ENCODE data around the gene AGA.

Gene AGA

GRCh38 chr4:177447417-177448004, 5.3 kb upstream of the AGA start:
- no peak for DNase-seq (ENCODE audit: low spot score)

GRCh38 chr4:177446586-177446985, 4.3 kb upstream of the AGA start:
- DNase-seq (ENCODE audit: low spot score): no peak

- DNase-seq (ENCODE audit: low spot score): no peak
Measured at GRCh38 chr4:177444911-177445736, 2.9 kb upstream of the AGA start.

GRCh38 chr4:177441061-177441802, 1.0 kb downstream of the AGA start:
- DNase-seq (ENCODE audit: low spot score): peak; percentile 47

- DNase-seq (ENCODE audit: low spot score): no peak
Measured at GRCh38 chr4:177436456-177436855, 5.8 kb downstream of the AGA start.

GRCh38 chr4:177434667-177435066, 7.6 kb downstream of the AGA start:
- DNase-seq (ENCODE audit: low spot score): no peak

- DNase-seq (ENCODE audit: low spot score): no peak
Measured at GRCh38 chr4:177427192-177427591, 15.0 kb downstream of the AGA start.

GRCh38 chr4:177419434-177419833, 22.8 kb downstream of the AGA start:
- no peak for DNase-seq (ENCODE audit: low spot score)

GRCh38 chr4:177413656-177414055, 28.6 kb downstream of the AGA start:
- DNase-seq (ENCODE audit: low spot score): no peak

GRCh38 chr4:177413076-177413475, 29.2 kb downstream of the AGA start:
- no peak for DNase-seq (ENCODE audit: low spot score)

GRCh38 chr4:177411996-177412395, 30.2 kb downstream of the AGA start:
- DNase-seq (ENCODE audit: low spot score): no peak

GRCh38 chr4:177410566-177410965, 31.7 kb downstream of the AGA start:
- DNase-seq (ENCODE audit: low spot score): no peak

GRCh38 chr4:177408023-177408422, 34.2 kb downstream of the AGA start:
- no peak for DNase-seq (ENCODE audit: low spot score)

- DNase-seq (ENCODE audit: low spot score): no peak
Measured at GRCh38 chr4:177405508-177405907, 36.7 kb downstream of the AGA start.

GRCh38 chr4:177404986-177405385, 37.3 kb downstream of the AGA start:
- no peak for DNase-seq (ENCODE audit: low spot score)

- no peak for DNase-seq (ENCODE audit: low spot score)
Measured at GRCh38 chr4:177404342-177404741, 37.9 kb downstream of the AGA start.

- no peak for DNase-seq (ENCODE audit: low spot score)
Measured at GRCh38 chr4:177403746-177404145, 38.5 kb downstream of the AGA start.

GRCh38 chr4:177401658-177402273, 40.5 kb downstream of the AGA start:
- no peak for DNase-seq (ENCODE audit: low spot score)

GRCh38 chr4:177400030-177400429, 42.2 kb downstream of the AGA start:
- no peak for DNase-seq (ENCODE audit: low spot score)

- DNase-seq (ENCODE audit: low spot score): no peak
Measured at GRCh38 chr4:177396352-177396751, 45.9 kb downstream of the AGA start.

GRCh38 chr4:177393236-177393635, 49.0 kb downstream of the AGA start:
- DNase-seq (ENCODE audit: low spot score): no peak

- DNase-seq (ENCODE audit: low spot score): no peak
Measured at GRCh38 chr4:177391953-177392352, 50.3 kb downstream of the AGA start.

GRCh38 chr4:177391287-177391686, 51.0 kb downstream of the AGA start:
- no peak for DNase-seq (ENCODE audit: low spot score)

All from pons (tissue), 1 donor.